Glomerular endothelial cell (primary cell): Measurements from ENCODE around the gene TMEM53. TPM values are rescaled to one million over a fixed set of nuclear protein-coding genes. Genes with fewer than 3 reads are reported as not detected.

Experiments used
- DNase-seq: peaks from one replicate; pipeline ENCODE4 v3.0.0-alpha.2; 2011; ENCODE audit warnings: low read depth, low spot score; ENCODE audit errors: extremely low read depth
- total RNA-seq: library from RNA; depleted of rRNA; stranded (reverse); fragments of >200 nt; gene quantifications from 2 replicates; pipeline ENCODE4 v1.2.3, GENCODE V29; 2015

TMEM53 gene
- total RNA-seq, 1 donor from 2014 or later = 3.9 TPM

- DNase-seq = no peak
Measured at GRCh38 chr1:44631647-44632539, 42.4 kb downstream of the TMEM53 start.

GRCh38 chr1:44631333-44631646 is 43.0 kb downstream of the TMEM53 start:
- DNase-seq = no peak

GRCh38 chr1:44630116-44630515 is 44.2 kb downstream of the TMEM53 start:
- no peak for DNase-seq

- DNase-seq = no peak
Measured at GRCh38 chr1:44628962-44629756, 45.1 kb downstream of the TMEM53 start.

GRCh38 chr1:44625348-44625747 is 48.9 kb downstream of the TMEM53 start:
- DNase-seq = no peak

DNA sequence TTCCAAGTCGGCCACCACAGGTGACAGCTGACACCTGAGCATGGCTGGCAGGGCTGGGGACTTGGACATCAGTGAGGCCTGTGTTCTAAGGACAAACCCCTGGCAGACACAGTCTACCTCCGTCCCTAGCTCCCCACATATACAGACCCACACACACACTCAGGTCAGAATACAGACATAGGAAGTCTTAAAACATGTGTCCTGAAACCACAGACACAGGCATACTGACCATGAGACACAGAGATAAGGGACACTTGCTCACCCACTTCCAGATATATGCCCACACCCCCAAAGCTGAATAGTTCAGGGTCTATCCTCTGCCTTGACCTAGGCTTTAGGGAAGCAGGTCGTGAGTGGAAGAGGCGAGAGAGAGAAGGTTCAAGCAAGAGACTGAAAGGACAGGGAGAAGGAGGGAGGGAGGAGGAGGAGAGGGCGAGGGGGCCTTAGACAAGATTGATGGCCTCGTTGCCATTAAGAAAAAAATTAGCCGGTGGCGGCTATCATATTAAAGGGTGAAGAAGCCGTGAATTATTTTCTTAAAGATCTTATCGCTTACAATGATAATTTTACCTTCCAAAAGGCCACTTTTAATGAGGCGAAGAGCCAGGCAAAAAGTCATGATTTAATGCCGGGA is 49.9 kb downstream of the TMEM53 start:
- DNase-seq = no peak

DNA sequence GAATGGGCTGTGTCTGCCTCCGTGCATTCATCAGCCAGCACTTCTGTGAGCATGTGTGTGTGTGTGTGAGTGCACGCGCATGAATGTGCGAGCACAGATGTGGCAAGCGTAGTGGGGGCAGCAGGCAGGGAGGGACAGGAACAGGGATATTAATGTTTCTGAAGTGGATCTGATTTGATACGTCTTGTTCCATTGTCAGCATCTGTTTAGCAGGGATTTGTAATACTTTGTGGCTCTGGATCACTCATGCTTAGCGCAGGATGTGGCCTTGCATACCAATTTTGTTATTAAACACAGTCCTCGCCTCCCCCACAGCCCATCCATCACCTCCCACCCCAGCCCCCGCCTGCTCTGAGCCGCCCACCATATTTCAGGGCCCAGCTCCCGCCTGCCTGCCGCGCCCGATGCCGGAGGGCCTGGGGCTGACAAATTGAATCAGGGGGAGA is 52.4 kb downstream of the TMEM53 start:
- no peak for DNase-seq

GRCh38 chr1:44620072-44620471 is 54.2 kb downstream of the TMEM53 start:
- DNase-seq = no peak

- no peak for DNase-seq
Measured at GRCh38 chr1:44619261-44619900, 54.9 kb downstream of the TMEM53 start.

- DNase-seq = no peak
Measured at GRCh38 chr1:44617703-44618029, 56.6 kb downstream of the TMEM53 start.

GRCh38 chr1:44616991-44617702 is 57.1 kb downstream of the TMEM53 start:
- no peak for DNase-seq

DNA sequence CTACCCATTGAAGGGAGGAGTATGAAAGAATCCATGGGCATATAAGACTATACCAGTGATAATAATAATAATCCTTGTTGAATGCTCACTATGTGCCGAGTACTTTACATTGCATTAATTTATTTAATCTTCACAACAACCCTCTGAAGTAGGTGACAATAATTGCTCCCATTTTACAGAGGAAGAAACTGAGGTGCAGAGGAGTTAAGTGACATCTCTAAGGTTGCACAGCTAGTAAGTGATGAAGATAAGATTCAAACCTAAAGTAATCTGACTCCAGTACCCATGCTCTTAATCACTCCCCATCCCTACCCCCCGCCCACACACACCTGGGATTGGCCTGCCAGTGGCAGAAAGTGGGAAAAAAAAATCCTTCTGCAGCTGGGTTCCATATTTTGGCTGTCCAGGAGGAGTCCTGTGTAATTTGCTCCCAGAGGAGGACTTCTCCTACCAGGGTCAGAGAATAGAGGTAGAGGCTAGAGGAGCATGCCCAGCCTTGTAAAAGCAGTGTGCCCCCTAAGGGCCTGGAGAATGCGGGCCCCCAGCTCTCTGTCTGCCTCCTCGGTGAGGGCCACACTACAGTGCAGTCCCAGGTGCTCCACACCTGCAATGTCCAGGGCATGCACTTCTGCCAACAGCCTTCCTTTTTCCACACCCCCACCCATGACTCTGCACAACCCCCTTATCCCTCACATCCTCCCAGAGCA is 57.8 kb downstream of the TMEM53 start:
- DNase-seq = no peak

DNA sequence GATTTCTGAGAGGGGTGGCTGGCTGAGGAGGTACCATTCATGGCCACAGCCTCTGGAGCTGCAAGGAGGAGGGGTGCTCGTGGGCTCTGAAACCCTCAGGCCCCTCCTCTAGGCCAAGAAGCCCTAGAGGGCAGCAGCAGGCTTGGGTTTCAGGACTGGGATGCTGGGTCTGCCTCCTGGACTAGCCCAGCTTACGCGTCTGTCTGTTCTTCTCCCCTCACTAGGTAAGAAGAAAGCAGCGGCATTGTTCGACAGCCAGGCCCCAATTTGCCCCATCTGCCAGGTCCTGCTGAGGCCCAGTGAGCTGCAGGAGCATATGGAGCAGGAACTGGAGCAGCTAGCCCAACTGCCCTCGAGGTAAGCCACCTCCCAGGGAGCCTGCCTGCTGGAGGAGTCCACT is 60.3 kb downstream of the TMEM53 start:
- DNase-seq = no peak

GRCh38 chr1:44611866-44612265 is 62.4 kb downstream of the TMEM53 start:
- DNase-seq = no peak

- no peak for DNase-seq
Measured at GRCh38 chr1:44611419-44611818, 62.9 kb downstream of the TMEM53 start.

GRCh38 chr1:44610527-44611148 is 63.6 kb downstream of the TMEM53 start:
- no peak for DNase-seq

DNA sequence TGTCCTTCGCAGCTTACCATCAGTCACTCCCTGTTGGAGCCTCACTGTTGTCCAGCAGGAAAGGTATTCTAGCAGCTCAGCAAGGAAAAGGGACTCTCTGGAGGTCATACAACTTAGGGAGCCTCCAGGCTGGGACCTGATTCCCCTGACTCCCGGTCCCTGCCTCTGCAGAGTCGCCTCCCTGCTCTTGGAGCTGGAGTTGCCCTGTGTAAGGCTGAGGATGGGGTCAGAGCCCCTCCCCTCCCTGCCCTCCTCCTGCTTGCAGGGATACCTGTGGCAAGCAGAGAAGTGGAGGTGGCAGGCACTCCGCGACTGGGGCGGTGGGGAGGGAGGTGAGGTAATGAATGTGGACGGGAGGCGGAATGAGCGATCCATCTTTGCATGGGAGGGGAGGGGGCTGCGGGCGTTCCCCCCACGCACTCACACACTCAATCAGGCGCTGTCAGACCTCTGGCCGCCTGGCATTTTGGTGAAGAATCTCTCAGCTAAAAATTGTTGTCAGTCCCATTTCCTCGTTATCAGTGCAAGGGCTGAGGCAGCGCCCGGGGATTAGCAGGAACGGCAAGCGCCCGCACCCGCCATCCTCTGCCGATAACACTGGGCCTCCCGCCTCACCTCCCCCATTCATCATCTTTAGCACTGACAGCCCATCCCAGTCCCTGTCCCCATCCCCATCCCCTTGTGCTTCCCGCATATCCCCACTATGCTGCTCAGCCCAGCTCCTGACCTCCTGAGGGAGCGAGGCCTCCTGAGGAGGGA is 64.3 kb downstream of the TMEM53 start:
- DNase-seq = no peak

- no peak for DNase-seq
Measured at GRCh38 chr1:44609412-44609767, 64.9 kb downstream of the TMEM53 start.

GRCh38 chr1:44608141-44608540 is 66.1 kb downstream of the TMEM53 start:
- no peak for DNase-seq
